A549 (cell line): ENCODE measurements around the gene LILRA1. TPM values are rescaled to one million over a fixed set of nuclear protein-coding genes. Genes with fewer than 3 reads are reported as not detected.
A peak's percentile ranks its signal among the peaks of the same experiment; 100 is the strongest.

Experiments used
- ATAC-seq, 2 experiments: fragments of 200-7000 bp in 1 of 2; fragments of >200 bp in 1 of 2; cut with Nextera tagmentation in 1 of 2; cut with Tn5 transposase in 1 of 2; 3 replicates each; pipeline versions ENCODE4 v1.8.0 to v1.9.1; 2018 to 2020; ENCODE audit warnings: mild to moderate bottlenecking in 1 of 2, moderate library complexity in 1 of 2
- CTCF ChIA-PET: fragments of 300-600 bp; sonication (Branson Sonifier 250); formaldehyde crosslinking; extraction: SDS; loops from one replicate; lab custom pipeline; 2021; ENCODE audit warnings: antibody characterized with exemption, inconsistent platforms; lab: Yijun Ruan, JAX
- POLR2A ChIA-PET: fragments of 350-600 bp; formaldehyde crosslinking; extraction: SDS; loops from one replicate; lab custom pipeline; 2021; ENCODE audit warnings: antibody characterized with exemption, inconsistent platforms; lab: Yijun Ruan, JAX
- DNase-seq, 2 experiments: peaks; one replicate each; pipeline versions ENCODE4 v3.0.0 to v3.0.0-alpha.2; 2011 to 2016; ENCODE audit warnings: low read depth in 1 of 2, low spot score in 1 of 2
- FAIRE-seq: peaks from 2 replicates; lab custom pipeline; 2011; peaks lifted over from hg19 to GRCh38; lab: Jason Lieb, UNC
- H3K27ac ChIP-seq, 2 experiments: fragments of >200 bp; sonication (Bioruptor Twin); formaldehyde crosslinking; 3 replicates each; pipeline ENCODE4 v1.5.1; 2016 to 2017
- H3K4me1 ChIP-seq: fragments of >200 bp; sonication (Bioruptor Twin); formaldehyde crosslinking; 3 replicates; pipeline ENCODE4 v1.6.1; 2016
- H3K4me2 ChIP-seq: fragments of >200 bp; sonication (Bioruptor Twin); formaldehyde crosslinking; 3 replicates; pipeline ENCODE4 v1.6.1; 2016
- H3K4me3 ChIP-seq: fragments of >200 bp; sonication (Bioruptor Twin); formaldehyde crosslinking; 3 replicates; pipeline ENCODE4 v1.5.1; 2016
- H3K9me3 ChIP-seq: fragments of >200 bp; sonication (Bioruptor Twin); formaldehyde crosslinking; 3 replicates; pipeline ENCODE4 v1.6.1; 2016
- BHLHE40 ChIP-seq: IDR thresholded peaks from 2 replicates; pipeline ENCODE4 v1.6.1; 2012; ENCODE audit warnings: low read depth, low read length, inconsistent platforms
- CBX2 ChIP-seq: fragments of 200-600 bp; sonication (generic); IDR thresholded peaks from 2 replicates; pipeline ENCODE4 v1.6.1; 2016; ENCODE audit warnings: low read depth, mild to moderate bottlenecking, borderline replicate concordance
- CEBPB ChIP-seq, 2 experiments: fragments of >200 bp in 1 of 2; sonication (Bioruptor Twin) in 1 of 2; formaldehyde crosslinking in 1 of 2; IDR thresholded peaks; 2 replicates each; pipeline ENCODE4 v1.6.1; 2012 to 2016
- EP300 ChIP-seq, 2 experiments: fragments of >200 bp; sonication (Bioruptor Twin); formaldehyde crosslinking; IDR thresholded peaks; 2 replicates in 1 of 2; 3 replicates in 1 of 2; pipeline ENCODE4 v1.6.1; 2016 to 2017
- GATA3 ChIP-seq: IDR thresholded peaks from 2 replicates; pipeline ENCODE4 v1.6.1; 2012; ENCODE audit warnings: borderline replicate concordance
- HDAC2 ChIP-seq: fragments of 200-600 bp; sonication (generic); IDR thresholded peaks from 2 replicates; pipeline ENCODE4 v1.6.1; 2016
- HOXB13 ChIP-seq: fragments of 250-450 bp; sonication (Bioruptor Pico); IDR thresholded peaks from 2 replicates; pipeline ENCODE4 v1.5.0; 2020; ENCODE audit warnings: low read depth, mild to moderate bottlenecking, moderate library complexity
- JUNB ChIP-seq: fragments of >200 bp; sonication (Bioruptor Twin); formaldehyde crosslinking; IDR thresholded peaks from 2 replicates; pipeline ENCODE4 v1.6.1; 2016
- KDM5A ChIP-seq: fragments of 200-600 bp; sonication (generic); IDR thresholded peaks from 2 replicates; pipeline ENCODE4 v1.6.1; 2016; ENCODE audit warnings: antibody characterized with exemption, mild to moderate bottlenecking
- MAFK ChIP-seq: fragments of 450-650 bp; IDR thresholded peaks from 2 replicates; pipeline ENCODE4 v1.6.1; 2014; ENCODE audit not compliant: partially characterized antibody
- NPAS2 ChIP-seq: fragments of 250-450 bp; sonication (Bioruptor Pico); IDR thresholded peaks from 2 replicates; pipeline ENCODE4 v1.8.0; 2022; ENCODE audit warnings: mild to moderate bottlenecking, moderate library complexity, borderline replicate concordance
- PHF8 ChIP-seq: fragments of 200-600 bp; sonication (generic); IDR thresholded peaks from 2 replicates; pipeline ENCODE4 v1.6.1; 2016; ENCODE audit warnings: low read depth, mild to moderate bottlenecking, antibody characterized with exemption, moderate library complexity, borderline replicate concordance
- POLR2AphosphoS2 ChIP-seq: conservative IDR thresholded peaks from 2 replicates; pipeline ENCODE4 v1.6.1; 2012; ENCODE audit warnings: low read length, improper control_type of control experiment, inconsistent platforms
- RAD21 ChIP-seq, 2 experiments: fragments of >200 bp in 1 of 2; sonication (Bioruptor Twin) in 1 of 2; formaldehyde crosslinking in 1 of 2; IDR thresholded peaks in 1 of 2; conservative IDR thresholded peaks in 1 of 2; 2 replicates in 1 of 2; 3 replicates in 1 of 2; pipeline ENCODE4 v1.6.1; 2012 to 2018; ENCODE audit warnings: inconsistent platforms in 1 of 2
- SREBF2 ChIP-seq: fragments of 450-650 bp; IDR thresholded peaks from 2 replicates; pipeline ENCODE4 v1.6.1; 2014; ENCODE audit warnings: mild to moderate bottlenecking, moderate library complexity
- TP53 ChIP-seq: fragments of 250-450 bp; sonication (Bioruptor Pico); IDR thresholded peaks from 2 replicates; pipeline ENCODE4 v1.5.0; 2021; ENCODE audit warnings: mild to moderate bottlenecking, moderate library complexity
- ZFP36 ChIP-seq: fragments of 450-650 bp; IDR thresholded peaks from 2 replicates; pipeline ENCODE4 v1.6.1; 2014; ENCODE audit warnings: borderline replicate concordance; ENCODE audit not compliant: partially characterized antibody
- ZSCAN20 ChIP-seq: fragments of 250-450 bp; sonication (Bioruptor Pico); IDR thresholded peaks from 2 replicates; pipeline ENCODE4 v1.8.0; 2022; ENCODE audit warnings: mild to moderate bottlenecking, moderate library complexity
- WGBS: methylation state at CpG from one replicate; pipeline ENCODE4 v1.1.6; 2017; ENCODE audit errors: missing lambda C conversion rate; 5-methylcytosine and 5-hydroxymethylcytosine counted together
- polyA plus RNA-seq, 4 experiments: library from polyadenylated mRNA; depleted of rRNA in 3 of 4; stranded (reverse); fragments of >200 nt; fragmentation: RNase III in 1 of 4; extraction: RNeasy Plus Mini Kit Qiagen cat#74134 plus additional on column Dnase treatment in 1 of 4; gene quantifications; 2 replicates in 3 of 4; 3 replicates in 1 of 4; pipeline ENCODE4 v1.2.3, GENCODE V29; 2011 to 2017
- TF ChIP-seq, protein P1 (sequence below): IDR thresholded peaks from 2 replicates; pipeline ENCODE4 v1.6.1; 2012; ENCODE audit warnings: low read depth, borderline replicate concordance
- TF ChIP-seq, protein P2 (sequence below): fragments of 450-650 bp; IDR thresholded peaks from 2 replicates; pipeline ENCODE4 v1.6.1; 2014; ENCODE audit warnings: antibody characterized with exemption
- TF ChIP-seq, protein P3 (sequence below): fragments of 150-350 bp; IDR thresholded peaks from 2 replicates; pipeline ENCODE4 v1.6.1; 2014; ENCODE audit warnings: low read depth, mild to moderate bottlenecking, low read length
- TF ChIP-seq, protein P4 (sequence below): fragments of 200-600 bp; sonication (generic); IDR thresholded peaks from 2 replicates; pipeline ENCODE4 v1.6.1; 2016; ENCODE audit warnings: antibody characterized with exemption, mild to moderate bottlenecking, moderate library complexity

The LILRA1 gene
- polyA plus RNA-seq, 2 of the 4 experiments (the other 2 are of a cell fraction) = not detected

DNA sequence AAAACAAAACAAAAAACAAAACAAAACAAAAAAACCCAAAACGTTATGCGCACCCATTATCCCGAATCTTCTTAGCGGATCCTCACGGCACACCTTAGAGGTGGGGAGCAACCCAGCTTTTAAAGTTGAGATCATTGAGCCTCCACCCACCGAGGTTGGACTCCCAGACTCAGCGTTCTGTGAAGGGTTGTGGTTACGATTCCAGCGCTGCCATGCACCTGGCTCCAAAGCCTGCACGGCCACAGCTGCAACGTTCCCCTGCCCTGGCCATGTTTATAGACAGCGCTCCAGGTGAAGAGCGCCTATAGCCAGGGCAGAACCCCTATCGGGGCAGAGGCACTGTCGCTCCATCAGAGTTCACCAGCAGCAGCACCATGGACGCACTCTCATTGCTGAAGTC lies 38.5 kb upstream of the LILRA1 start:
- 39% methylated on average over 16 of the region's 16 CpGs for WGBS
- DNase-seq (no peak), FAIRE-seq (no peak), ATAC-seq (no peak)
- H3K4me1 ChIP-seq = no peaks in the 10 kb centered on the region
- no peak overlapping the region for H3K27ac ChIP-seq
- H3K9me3 ChIP-seq = peaks cover 5% of the 10 kb centered on the region; the same call in 1 of the 3 replicates
- ChIA-PET CTCF (interaction anchor here (0.7 kb wide), 1 partner anchor 33 kb away, joined by 3 read pairs; no protein-coding TSS in a partner anchor), POLR2A (no interaction called here)
- H3K4me2 ChIP-seq = no peak overlapping the region
- no peak for TF ChIP-seq GATA3
- H3K4me3 ChIP-seq = no peak overlapping the region

DNA sequence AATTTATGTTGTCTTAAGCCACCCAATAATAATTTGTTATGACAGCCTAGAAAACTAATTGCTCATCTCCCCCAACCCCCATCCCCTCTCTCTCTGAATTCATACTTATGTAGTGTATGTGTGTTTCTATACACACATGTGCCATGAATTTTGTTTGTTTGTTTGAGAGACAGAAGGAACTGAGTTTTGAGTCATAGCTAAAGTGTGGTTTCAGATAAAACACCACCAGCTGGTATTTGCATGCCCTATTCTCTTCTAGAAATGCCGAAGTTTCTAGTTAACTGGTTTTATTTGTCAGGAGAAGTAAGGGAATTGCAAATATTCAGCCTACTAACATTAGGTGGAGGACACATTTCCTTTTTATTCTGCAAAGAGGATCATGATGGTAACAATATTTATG lies 37.2 kb upstream of the LILRA1 start:
- DNase-seq (no peak), ATAC-seq (no peak), FAIRE-seq (no peak)
- TF ChIP-seq PHF8 (no peak), KDM5A (no peak), NPAS2 (CRISPR knock-in tag) (no peak), HOXB13 (CRISPR knock-in tag) (no peak), TP53 (no peak), ZFP36 (no peak), HDAC2 (no peak), RAD21 (conservative IDR thresholded peaks at IDR 0.05 in 1 of 2, IDR thresholded peaks at IDR 0.05 in 1 of 2) (no peak), CEBPB (IDR thresholded peaks at IDR 0.05) (no peak), SREBF2 (no peak), BHLHE40 (no peak), EP300 (IDR thresholded peaks at IDR 0.05) (no peak), MAFK (no peak), CBX2 (no peak)
- TF ChIP-seq, protein P1, sequence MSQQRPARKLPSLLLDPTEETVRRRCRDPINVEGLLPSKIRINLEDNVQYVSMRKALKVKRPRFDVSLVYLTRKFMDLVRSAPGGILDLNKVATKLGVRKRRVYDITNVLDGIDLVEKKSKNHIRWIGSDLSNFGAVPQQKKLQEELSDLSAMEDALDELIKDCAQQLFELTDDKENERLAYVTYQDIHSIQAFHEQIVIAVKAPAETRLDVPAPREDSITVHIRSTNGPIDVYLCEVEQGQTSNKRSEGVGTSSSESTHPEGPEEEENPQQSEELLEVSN = no peak
- TF ChIP-seq, protein P2, sequence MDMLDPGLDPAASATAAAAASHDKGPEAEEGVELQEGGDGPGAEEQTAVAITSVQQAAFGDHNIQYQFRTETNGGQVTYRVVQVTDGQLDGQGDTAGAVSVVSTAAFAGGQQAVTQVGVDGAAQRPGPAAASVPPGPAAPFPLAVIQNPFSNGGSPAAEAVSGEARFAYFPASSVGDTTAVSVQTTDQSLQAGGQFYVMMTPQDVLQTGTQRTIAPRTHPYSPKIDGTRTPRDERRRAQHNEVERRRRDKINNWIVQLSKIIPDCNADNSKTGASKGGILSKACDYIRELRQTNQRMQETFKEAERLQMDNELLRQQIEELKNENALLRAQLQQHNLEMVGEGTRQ = no peak
- Histone ChIP-seq H3K27ac (no peak overlapping the region), H3K4me1 (no peaks in the 10 kb centered on the region), H3K9me3 (peaks cover 5% of the 10 kb centered on the region; the same call in 1 of the 3 replicates), H3K4me2 (no peak overlapping the region), H3K4me3 (no peak overlapping the region)
- ChIA-PET CTCF (interaction anchor here (1.4 kb wide), 1 partner anchor 114 kb away, joined by 5 read pairs; no protein-coding TSS in a partner anchor), POLR2A (no interaction called here)
- 0% methylated on average over 1 of the region's 1 CpG for WGBS

DNA sequence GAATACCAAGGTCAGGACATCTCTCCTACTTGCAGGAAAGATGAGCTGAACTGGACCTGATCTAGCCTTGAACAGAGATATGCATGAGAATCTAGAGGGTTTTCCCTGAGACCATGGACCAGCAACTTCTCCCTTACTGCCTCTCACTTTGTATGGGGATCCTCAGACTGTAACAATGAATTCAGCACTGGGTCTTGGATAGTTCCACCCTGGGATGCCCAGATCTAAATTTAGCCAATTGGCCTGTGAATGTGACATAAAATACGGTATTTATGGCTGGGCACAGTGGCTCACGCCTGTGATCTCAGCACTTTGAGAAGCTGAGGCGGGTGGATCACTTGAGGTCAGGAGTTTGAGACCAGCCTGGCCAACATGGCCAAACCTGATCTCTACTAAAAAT lies 35.1 kb upstream of the LILRA1 start:
- Histone ChIP-seq H3K4me3 (no peak overlapping the region), H3K27ac (no peak overlapping the region), H3K4me2 (no peak overlapping the region), H3K9me3 (peaks cover 5% of the 10 kb centered on the region; the same call in 1 of the 3 replicates), H3K4me1 (no peaks in the 10 kb centered on the region)
- POLR2A ChIA-PET = no interaction called here
- ATAC-seq (no peak), FAIRE-seq (no peak), DNase-seq (no peak)
- TF ChIP-seq, protein P3, sequence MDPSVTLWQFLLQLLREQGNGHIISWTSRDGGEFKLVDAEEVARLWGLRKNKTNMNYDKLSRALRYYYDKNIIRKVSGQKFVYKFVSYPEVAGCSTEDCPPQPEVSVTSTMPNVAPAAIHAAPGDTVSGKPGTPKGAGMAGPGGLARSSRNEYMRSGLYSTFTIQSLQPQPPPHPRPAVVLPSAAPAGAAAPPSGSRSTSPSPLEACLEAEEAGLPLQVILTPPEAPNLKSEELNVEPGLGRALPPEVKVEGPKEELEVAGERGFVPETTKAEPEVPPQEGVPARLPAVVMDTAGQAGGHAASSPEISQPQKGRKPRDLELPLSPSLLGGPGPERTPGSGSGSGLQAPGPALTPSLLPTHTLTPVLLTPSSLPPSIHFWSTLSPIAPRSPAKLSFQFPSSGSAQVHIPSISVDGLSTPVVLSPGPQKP = no peak
- TF ChIP-seq RAD21 (conservative IDR thresholded peaks at IDR 0.05 in 1 of 2, IDR thresholded peaks at IDR 0.05 in 1 of 2) (no peak), JUNB (no peak), ZSCAN20 (CRISPR knock-in tag) (no peak), POLR2AphosphoS2 (no peak)
- TF ChIP-seq, protein P4, sequence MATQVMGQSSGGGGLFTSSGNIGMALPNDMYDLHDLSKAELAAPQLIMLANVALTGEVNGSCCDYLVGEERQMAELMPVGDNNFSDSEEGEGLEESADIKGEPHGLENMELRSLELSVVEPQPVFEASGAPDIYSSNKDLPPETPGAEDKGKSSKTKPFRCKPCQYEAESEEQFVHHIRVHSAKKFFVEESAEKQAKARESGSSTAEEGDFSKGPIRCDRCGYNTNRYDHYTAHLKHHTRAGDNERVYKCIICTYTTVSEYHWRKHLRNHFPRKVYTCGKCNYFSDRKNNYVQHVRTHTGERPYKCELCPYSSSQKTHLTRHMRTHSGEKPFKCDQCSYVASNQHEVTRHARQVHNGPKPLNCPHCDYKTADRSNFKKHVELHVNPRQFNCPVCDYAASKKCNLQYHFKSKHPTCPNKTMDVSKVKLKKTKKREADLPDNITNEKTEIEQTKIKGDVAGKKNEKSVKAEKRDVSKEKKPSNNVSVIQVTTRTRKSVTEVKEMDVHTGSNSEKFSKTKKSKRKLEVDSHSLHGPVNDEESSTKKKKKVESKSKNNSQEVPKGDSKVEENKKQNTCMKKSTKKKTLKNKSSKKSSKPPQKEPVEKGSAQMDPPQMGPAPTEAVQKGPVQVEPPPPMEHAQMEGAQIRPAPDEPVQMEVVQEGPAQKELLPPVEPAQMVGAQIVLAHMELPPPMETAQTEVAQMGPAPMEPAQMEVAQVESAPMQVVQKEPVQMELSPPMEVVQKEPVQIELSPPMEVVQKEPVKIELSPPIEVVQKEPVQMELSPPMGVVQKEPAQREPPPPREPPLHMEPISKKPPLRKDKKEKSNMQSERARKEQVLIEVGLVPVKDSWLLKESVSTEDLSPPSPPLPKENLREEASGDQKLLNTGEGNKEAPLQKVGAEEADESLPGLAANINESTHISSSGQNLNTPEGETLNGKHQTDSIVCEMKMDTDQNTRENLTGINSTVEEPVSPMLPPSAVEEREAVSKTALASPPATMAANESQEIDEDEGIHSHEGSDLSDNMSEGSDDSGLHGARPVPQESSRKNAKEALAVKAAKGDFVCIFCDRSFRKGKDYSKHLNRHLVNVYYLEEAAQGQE = peak; percentile 75; the same call in 1 of the 2 replicates
- WGBS = 4% methylated on average over 3 of the region's 3 CpGs
- CTCF ChIA-PET = interaction anchor here (0.7 to 1.3 kb wide), 2 partner anchors 77 to 94 kb away, joined by 3 to 6 read pairs; no protein-coding TSS in a partner anchor
